Urinary bladder (tissue), 4 donors: ENCODE data around the gene HSF2BP. TPM values are rescaled to one million over a fixed set of nuclear protein-coding genes. Genes with fewer than 3 reads are reported as not detected.
"Not testable (repeated sequence)": the region's sequence is repeated elsewhere in the genome, so short reads cannot be mapped to it uniquely, and the experiment has no call there.

Experiments used
- DNase-seq: peaks from one replicate; pipeline ENCODE4 v3.0.0-alpha.2; 2015; ENCODE audit errors: extremely low spot score
- H3K27ac ChIP-seq: one replicate; pipeline ENCODE4 v1.5.1; 2013; ENCODE audit warnings: low read depth, mild to moderate bottlenecking, moderate library complexity
- H3K36me3 ChIP-seq: one replicate; pipeline ENCODE4 v1.6.1; 2013; ENCODE audit warnings: mild to moderate bottlenecking, moderate library complexity; ENCODE audit not compliant: insufficient read depth
- H3K4me1 ChIP-seq: one replicate; pipeline ENCODE4 v1.6.1; 2013; ENCODE audit warnings: mild to moderate bottlenecking, moderate library complexity; ENCODE audit not compliant: insufficient read depth
- H3K4me3 ChIP-seq: one replicate; pipeline ENCODE4 v1.5.1; 2013; ENCODE audit warnings: low read depth, low read length
- WGBS: extraction: QIAGEN DNeasy Blood & Tissue Kit; methylation state at CpG from one replicate; pipeline ENCODE4 v1.1.7; 2013; 5-methylcytosine and 5-hydroxymethylcytosine counted together
- polyA plus RNA-seq: library from polyadenylated mRNA; stranded (reverse); fragments of 200-250 nt; gene quantifications from one replicate; pipeline ENCODE4 v1.2.3, GENCODE V29; 2013
- total RNA-seq: library from RNA; depleted of rRNA; stranded (reverse); fragments of >200 nt; gene quantifications from one replicate; pipeline ENCODE4 v1.2.3, GENCODE V29; 2014
- donor health status: healthy with polysubstance abuse.
- donor health status: healthy.

HSF2BP gene
- total and polyA plus RNA-seq, 2 donors = 0.37 to 1.1 TPM

DNA sequence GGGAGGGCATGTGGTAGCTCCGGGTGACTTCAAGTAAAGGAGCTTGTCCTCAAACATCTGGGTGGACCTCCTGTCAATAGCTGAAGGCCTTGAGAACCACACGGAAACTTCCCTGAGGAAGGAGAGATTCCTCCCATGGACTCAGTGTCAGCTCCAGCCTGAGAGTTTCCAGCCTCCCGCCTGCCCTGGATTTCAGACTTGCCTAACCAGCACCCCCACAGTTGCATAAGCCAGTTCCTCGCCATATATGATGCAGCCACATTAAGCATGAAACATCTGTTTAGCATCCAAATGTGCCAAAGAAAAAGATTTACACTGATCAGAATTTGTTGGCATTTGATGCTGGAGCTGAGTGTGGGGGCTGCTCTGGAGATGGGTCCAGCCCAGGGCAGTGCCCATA lies 148.1 kb downstream of the HSF2BP start:
- H3K4me1 ChIP-seq, H3K4me3 ChIP-seq, H3K36me3 ChIP-seq, DNase-seq, H3K27ac ChIP-seq: not testable (repeated sequence)
- no CpG with 5 or more reads among the region's 4 CpGs for WGBS

DNA sequence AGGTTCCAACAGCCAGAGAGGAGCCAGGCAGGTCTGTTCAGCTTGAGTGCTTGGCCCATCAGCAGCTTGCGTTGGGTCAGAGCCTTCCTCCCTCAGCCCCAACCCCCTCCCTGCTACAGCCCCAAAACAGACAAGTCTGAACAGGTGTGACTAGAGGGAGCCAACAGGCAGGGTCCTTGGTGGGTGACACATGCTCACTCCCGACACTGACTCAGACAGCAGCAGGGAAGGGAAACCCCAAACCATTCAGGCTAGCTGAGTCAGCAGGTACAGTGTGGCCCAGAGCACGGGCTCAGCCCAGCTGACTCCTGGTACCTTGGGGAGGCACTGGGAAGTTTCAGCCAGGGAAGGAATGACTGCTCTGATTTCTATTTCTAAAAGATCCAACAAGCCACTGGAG lies 148.6 kb downstream of the HSF2BP start:
- WGBS = no CpG with 5 or more reads among the region's 3 CpGs
- DNase-seq, H3K4me1 ChIP-seq, H3K36me3 ChIP-seq, H3K27ac ChIP-seq, H3K4me3 ChIP-seq: not testable (repeated sequence)

DNA sequence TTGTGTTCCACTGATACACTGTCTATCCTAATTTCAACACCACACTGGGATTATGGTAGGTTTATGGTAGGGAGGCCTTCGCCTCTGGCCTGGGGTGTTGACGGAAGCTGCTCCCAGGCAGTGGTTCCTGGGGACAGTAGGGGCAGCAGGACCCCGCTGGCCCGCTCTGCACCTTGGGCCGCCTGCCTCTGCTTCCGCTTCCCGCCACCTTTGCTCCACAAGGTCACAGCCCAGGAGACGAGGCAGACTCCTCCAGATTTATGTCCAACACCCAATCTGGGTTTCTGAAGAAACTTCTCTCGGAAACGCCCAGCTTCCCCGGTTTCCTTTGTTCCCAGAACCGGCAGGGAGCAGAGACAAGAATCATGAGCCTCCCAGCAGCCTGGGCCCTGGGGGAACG lies 155.4 kb downstream of the HSF2BP start:
- H3K4me1 ChIP-seq, H3K36me3 ChIP-seq, H3K27ac ChIP-seq, DNase-seq, H3K4me3 ChIP-seq: not testable (repeated sequence)
- no CpG with 5 or more reads among the region's 13 CpGs for WGBS

DNA sequence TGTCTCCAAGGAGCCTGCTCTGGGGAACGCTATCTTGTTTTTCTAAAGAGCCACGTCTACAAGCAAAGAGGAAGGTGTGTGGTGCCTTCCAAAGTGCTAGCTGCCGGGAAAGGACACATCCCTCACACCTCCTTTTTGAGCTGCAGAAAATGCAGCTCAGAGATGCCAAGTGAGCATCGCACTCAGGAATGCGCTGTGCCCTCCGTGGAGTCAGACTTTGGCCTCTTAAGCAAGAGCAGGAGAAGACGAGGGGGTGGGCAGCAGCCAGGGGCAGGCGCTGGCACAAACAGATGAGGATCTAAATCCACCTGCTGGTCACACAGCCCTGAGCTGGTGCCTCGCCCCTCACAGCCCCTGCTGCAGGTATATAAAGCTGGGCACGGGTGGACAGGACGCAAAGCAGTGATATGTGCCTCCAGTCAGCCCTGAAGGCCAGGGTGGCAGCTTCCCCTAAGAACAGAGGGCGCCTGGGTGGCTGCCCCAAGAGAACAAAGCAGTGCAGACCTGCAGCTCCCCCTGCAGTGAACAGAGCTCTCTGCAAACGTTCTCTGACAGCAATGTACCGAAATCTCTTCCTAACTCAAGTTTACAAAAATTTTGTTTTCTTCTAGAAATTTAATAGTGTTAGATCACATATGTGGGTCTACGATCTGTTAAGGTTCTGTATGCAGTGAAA lies 156.1 kb downstream of the HSF2BP start:
- not testable (repeated sequence) for H3K4me1 ChIP-seq, H3K4me3 ChIP-seq, H3K27ac ChIP-seq, DNase-seq, H3K36me3 ChIP-seq
- WGBS = no CpG with 5 or more reads among the region's 15 CpGs

DNA sequence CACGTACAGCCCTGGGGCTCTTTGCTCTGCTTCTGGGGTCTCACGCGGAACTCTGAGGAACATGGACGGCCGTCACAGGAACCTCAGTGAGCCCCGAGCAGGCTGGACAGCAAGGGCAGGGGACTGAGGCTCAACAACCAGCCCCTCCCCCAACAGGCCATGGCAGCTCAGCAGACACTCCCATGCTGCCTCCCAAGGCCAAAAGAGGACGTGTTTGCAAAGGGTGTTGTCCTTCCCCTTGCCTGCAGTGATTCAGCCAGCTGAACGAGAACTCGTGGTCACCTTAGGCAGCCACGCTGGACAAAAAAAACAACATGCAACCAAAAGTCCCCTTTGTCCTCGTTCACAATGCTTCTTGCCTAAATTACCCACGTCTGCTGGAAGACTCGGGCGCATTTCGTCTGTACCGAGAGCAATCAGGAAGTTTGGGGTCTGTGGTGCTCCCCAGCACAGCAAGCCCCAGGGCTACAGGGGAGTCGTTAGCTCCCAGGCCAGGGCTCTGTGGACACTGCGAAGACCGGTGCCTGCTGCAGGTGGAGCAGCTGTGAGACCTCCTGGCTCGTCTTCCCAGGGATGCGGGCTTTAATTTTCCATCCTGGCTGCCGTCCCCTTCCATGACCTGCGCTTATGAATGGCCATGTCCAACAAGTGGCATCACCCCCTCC lies 156.7 kb downstream of the HSF2BP start:
- H3K36me3 ChIP-seq, H3K4me3 ChIP-seq, H3K4me1 ChIP-seq, DNase-seq, H3K27ac ChIP-seq: not testable (repeated sequence)
- no CpG with 5 or more reads among the region's 23 CpGs for WGBS

DNA sequence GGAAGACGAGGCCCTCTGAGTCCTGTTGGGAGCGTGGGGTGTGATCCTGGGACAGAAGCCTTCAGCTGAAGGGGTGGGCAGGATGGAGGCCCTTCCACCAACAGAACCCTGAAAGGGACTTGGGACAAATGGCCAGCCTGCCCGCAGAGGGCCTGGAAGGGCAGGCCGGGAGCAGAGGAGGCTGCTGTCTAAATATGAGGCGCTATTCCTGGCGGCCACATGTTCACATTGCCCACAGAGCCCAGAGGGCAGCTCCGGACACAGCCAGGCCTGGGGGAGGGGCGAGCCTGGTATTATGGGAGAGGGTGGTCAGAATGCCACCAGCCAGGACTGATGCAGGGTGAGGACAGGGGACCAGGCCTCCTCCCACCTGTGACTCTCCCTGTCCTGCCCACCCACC lies 160.4 kb downstream of the HSF2BP start:
- H3K36me3 ChIP-seq, H3K4me3 ChIP-seq, H3K27ac ChIP-seq, DNase-seq, H3K4me1 ChIP-seq: not testable (repeated sequence)
- 91% methylated on average over 2 of the region's 8 CpGs for WGBS

DNA sequence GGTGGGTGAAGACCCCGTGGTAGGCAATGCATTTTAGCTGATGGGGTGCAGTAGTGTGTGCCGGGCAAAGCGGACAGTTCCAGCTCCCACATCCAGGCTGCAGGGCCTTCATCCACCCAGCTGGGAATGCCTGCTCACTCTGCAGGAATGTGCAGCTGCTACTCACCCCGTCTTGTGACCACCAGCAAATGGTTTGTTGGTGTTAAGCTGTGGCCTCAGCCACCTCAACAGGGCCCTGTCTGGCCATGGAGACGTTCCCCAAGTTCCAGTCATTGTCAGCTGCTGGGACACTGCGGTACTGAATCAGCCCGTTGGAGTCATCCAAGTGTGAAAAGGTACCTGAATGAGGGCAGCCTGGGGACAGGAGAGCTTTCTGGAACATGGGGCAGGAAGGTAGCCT lies 161.2 kb downstream of the HSF2BP start:
- H3K4me1 ChIP-seq, H3K27ac ChIP-seq, DNase-seq, H3K36me3 ChIP-seq, H3K4me3 ChIP-seq: not testable (repeated sequence)
- no CpG with 5 or more reads among the region's 7 CpGs for WGBS

DNA sequence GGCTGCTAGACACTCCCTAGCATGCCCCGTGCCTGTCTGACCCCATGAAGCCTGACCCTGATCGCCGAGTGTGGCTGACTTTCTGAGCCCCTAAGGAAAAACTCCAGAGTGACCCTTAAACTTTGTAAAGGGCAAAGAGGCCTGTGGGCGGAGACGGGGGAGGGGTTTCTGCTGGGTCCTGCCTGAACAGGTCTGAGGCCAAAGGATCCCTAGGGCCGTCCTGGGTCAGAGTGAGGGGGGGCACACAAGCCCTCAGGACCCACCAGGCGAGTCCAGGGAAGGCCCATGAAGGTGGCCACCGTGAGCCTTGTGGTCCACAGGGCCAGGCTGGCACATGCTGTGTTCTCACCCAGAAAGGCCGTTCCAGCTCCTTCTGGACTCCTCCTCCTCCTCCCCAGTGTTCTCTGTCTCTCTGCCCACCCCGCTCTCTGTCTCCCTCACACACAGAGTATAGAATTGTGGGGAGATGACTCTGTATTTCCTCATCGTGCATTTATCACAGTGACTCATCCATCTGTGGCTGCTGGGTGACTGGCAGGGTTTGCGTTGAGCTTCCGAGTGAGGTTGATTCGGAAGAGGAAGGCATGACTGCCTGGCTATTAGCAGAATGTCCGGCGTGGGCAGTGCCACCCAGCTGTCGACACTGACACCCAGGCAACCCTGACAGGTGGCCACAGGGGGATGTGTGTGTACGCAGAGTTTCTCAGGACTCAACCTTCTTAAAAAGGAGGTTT lies 164.8 kb downstream of the HSF2BP start:
- H3K36me3 ChIP-seq, H3K4me1 ChIP-seq, H3K27ac ChIP-seq, DNase-seq, H3K4me3 ChIP-seq: not testable (repeated sequence)
- WGBS = 72% methylated on average over 4 of the region's 18 CpGs

DNA sequence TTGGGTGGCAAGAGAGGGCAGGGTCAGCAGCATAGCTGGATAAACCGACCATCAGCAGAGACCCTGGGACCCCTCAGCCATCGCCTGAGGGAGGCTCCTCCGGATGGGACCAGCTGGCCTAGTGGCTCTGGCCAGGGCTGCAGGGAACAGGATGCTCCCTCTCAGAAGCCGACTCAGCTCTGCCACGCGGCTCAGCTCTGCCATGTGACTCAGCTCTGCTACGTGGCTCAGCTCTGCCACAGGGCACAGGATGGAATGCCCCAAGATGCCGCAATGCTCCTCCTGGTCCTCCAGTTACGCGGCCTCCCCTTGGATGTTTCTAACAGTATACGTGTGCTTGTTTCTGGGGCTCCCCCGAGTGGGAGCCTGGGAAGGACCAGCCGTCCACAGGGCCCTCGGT lies 165.8 kb downstream of the HSF2BP start:
- not testable (repeated sequence) for H3K27ac ChIP-seq, H3K4me1 ChIP-seq, H3K4me3 ChIP-seq, DNase-seq, H3K36me3 ChIP-seq
- no CpG with 5 or more reads among the region's 14 CpGs for WGBS

DNA sequence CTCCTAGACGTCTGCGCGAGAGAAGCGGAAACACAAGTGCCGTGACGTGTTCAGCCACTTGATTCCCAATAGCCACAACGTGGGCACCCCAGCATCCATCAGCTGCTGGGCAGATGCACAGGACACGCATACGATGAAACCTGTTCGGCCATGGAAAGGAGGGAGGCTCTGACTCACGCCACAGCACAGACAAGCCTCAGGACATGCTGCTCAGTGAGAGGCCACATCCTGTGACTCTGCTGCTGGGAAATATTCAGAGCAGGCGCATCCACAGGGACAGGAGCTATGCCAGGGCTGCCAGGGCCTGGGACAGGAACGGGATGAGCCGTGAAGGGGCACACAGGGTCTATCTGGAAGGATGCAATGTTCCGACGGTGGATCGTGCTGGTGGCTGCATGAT lies 171.1 kb downstream of the HSF2BP start:
- no CpG with 5 or more reads among the region's 17 CpGs for WGBS
- H3K27ac ChIP-seq, H3K36me3 ChIP-seq, H3K4me1 ChIP-seq, DNase-seq, H3K4me3 ChIP-seq: not testable (repeated sequence)

DNA sequence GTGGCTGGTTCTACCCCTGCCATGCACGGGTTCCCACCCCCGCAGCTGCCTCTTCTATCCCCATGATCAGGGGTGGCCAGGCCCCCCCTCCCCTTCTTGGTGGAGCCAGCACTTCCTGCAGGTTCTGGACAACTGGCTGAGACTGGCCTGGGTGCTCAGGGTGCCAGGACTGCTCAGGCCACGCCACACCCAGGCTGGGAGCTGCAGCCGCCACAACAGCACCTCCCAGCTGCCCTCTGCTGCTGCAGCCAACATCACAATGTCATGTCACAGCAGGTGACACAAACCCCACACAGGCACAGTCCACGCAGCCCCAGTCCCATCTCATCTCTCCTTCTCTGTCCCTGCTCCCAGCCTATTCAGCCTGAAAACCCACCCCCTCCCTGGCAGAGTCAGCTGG lies 173.2 kb downstream of the HSF2BP start:
- WGBS = no CpG with 5 or more reads among the region's 5 CpGs

DNA sequence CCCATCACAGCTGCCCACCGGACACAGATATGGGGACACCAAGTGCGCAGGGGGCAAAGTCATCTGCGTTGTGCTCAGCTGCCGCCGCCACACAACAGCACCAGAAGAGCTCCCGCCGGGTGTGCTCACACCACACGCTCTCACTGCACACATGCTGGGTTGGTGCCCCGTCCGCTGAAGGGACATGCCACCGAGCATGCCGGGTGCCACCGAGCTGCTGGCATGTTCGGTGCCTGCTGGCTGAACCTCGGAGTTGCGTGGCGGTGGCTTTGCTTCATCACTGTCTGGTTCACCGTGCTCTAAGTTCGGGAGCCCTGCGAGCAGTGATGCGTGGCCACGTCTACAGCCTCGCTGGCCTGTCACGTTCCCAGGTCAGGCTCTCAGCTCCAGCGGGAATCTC lies 174.3 kb downstream of the HSF2BP start:
- H3K4me1 ChIP-seq, H3K4me3 ChIP-seq, DNase-seq, H3K36me3 ChIP-seq, H3K27ac ChIP-seq: not testable (repeated sequence)
- no CpG with 5 or more reads among the region's 25 CpGs for WGBS

More for the DNA sequence above, 173.2 kb downstream of the HSF2BP start:
- H3K4me1 ChIP-seq, H3K4me3 ChIP-seq, H3K36me3 ChIP-seq, DNase-seq, H3K27ac ChIP-seq: not testable (repeated sequence)

DNA sequence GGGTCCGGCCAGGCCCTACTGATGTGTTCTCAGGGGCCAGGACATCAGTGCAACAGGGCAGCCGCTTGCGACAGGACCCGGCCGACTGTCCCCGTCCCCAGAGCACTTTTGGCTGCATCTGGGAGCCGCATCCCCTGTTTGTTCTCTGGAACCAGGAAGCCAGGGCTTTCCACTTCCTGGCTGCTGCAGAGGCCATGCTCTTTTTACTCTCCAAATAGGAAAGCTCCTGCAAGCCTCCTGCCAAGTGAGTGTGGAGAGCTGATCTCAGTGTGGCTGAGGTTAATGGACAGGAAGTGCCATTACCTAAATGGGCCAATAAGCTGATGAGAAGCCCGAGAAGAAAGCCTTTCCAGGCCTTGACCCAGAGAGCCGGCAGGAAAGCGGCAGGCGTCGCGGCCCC lies 180.1 kb downstream of the HSF2BP start:
- no CpG with 5 or more reads among the region's 13 CpGs for WGBS
- DNase-seq, H3K4me3 ChIP-seq: not testable (repeated sequence)

More for the DNA sequence above, 180.1 kb downstream of the HSF2BP start:
- H3K36me3 ChIP-seq, H3K27ac ChIP-seq, H3K4me1 ChIP-seq: not testable (repeated sequence)
